ENCODE measurements around the gene CHRNA5.

- TF ChIP-seq POLR2A (IDR thresholded peaks at IDR 0.05; ENCODE audit: low read depth, low read length) (no peak), POLR2AphosphoS5 (IDR thresholded peaks at IDR 0.05; ENCODE audit: low read depth, low read length) (no peak), TAF1 (IDR thresholded peaks at IDR 0.05; ENCODE audit: low read depth, low read length) (no peak), POU2F2 (IDR thresholded peaks at IDR 0.05; ENCODE audit: low read depth, low read length) (no peak)
These were observed 3.8 kb upstream of the CHRNA5 start for GRCh38 chr15:78561490-78561889.
